ENCODE data around the gene AR.

Gene AR

GRCh38 chrX:67692246-67692645, 148.4 kb downstream of the AR start:
- no peak overlapping the region for H3K4me3 ChIP-seq (ENCODE audit: low read depth, low read length)
- no peak for DNase-seq (ENCODE audit: low read depth)
- TF ChIP-seq, protein P1, sequence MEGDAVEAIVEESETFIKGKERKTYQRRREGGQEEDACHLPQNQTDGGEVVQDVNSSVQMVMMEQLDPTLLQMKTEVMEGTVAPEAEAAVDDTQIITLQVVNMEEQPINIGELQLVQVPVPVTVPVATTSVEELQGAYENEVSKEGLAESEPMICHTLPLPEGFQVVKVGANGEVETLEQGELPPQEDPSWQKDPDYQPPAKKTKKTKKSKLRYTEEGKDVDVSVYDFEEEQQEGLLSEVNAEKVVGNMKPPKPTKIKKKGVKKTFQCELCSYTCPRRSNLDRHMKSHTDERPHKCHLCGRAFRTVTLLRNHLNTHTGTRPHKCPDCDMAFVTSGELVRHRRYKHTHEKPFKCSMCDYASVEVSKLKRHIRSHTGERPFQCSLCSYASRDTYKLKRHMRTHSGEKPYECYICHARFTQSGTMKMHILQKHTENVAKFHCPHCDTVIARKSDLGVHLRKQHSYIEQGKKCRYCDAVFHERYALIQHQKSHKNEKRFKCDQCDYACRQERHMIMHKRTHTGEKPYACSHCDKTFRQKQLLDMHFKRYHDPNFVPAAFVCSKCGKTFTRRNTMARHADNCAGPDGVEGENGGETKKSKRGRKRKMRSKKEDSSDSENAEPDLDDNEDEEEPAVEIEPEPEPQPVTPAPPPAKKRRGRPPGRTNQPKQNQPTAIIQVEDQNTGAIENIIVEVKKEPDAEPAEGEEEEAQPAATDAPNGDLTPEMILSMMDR (IDR thresholded peaks at IDR 0.05; ENCODE audit: low read depth, low read length, missing control alignments) = no peak

- no peak overlapping the region for H3K4me3 ChIP-seq (ENCODE audit: low read depth, low read length)
- TF ChIP-seq, protein P1 (IDR thresholded peaks at IDR 0.05; ENCODE audit: low read depth, low read length, missing control alignments) = no peak
- no peak for DNase-seq (ENCODE audit: low read depth)
These were observed 150.1 kb downstream of the AR start for GRCh38 chrX:67693928-67694327.

- no peak overlapping the region for H3K4me3 ChIP-seq (ENCODE audit: low read depth, low read length)
- no peak for DNase-seq (ENCODE audit: low read depth)
- TF ChIP-seq, protein P1 (IDR thresholded peaks at IDR 0.05; ENCODE audit: low read depth, low read length, missing control alignments) = no peak
These were observed 153.6 kb downstream of the AR start for GRCh38 chrX:67697452-67697851.

DNA sequence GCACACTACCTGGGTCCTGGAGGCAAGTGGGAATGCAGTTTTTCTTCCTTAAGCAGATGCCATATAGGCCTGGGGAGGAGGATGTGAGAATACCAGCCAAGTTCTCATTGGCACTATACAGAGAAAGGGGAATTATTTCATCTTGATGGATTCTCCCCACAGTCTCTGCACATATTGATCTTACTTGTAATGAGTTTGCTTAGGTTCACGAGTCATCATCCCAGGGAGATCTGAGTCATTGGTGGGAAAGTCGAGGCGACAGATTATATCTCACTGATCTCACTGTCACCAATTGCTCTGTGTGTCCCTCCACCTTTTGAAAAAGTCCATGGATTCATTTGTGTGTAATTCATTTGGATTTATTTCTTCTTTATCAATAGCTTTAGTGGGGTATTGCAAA, 156.8 kb downstream of the AR start:
- H3K4me3 ChIP-seq (ENCODE audit: low read depth, low read length) = no peak overlapping the region
- no peak for DNase-seq (ENCODE audit: low read depth)
- TF ChIP-seq, protein P1 (IDR thresholded peaks at IDR 0.05; ENCODE audit: low read depth, low read length, missing control alignments) = no peak

DNA sequence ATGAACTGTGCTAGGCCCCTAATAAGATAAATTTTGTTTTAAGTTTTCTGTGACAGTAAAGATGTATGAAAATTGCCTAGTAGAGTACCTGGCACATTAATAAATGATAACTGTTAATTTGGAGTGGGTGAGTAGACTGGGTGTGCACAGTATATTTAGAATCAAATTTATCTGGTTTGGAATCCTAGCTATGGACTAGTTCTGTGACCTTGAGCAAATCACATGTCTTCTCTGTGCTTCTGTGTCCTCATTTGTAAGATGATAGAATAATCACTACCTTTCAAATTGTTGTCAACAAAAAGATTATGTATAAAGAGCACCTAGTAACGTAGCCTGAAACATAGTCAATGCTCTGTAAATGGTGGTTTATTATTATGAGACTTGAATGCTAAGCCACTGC, 170.2 kb downstream of the AR start:
- no peak overlapping the region for H3K4me3 ChIP-seq (ENCODE audit: low read depth, low read length)
- DNase-seq (ENCODE audit: low read depth) = no peak
- TF ChIP-seq, protein P1 (IDR thresholded peaks at IDR 0.05; ENCODE audit: low read depth, low read length, missing control alignments) = no peak

DNA sequence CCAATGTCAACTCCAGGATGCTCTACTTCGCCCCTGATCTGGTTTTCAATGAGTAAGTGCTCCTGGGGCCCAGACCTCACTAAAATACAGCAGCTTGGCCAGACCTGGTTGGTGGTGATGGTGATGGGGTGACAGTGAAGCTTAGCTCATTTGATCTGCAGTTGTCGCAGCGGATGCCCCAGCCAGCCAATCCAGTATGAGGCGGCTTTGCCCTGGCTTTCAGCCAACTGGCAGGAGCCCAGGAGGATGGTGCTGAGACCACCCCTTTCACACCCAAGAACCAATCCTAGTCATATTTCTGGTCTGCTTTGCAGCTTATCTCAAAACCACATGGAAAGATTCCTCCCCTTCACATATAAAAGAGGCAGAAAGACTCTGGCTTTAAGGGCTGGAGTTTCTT, 173.8 kb downstream of the AR start:
- DNase-seq (ENCODE audit: low read depth) = no peak
- H3K4me3 ChIP-seq (ENCODE audit: low read depth, low read length) = no peak overlapping the region
- TF ChIP-seq, protein P1 (IDR thresholded peaks at IDR 0.05; ENCODE audit: low read depth, low read length, missing control alignments) = no peak

GRCh38 chrX:67718926-67719325, 175.1 kb downstream of the AR start:
- TF ChIP-seq, protein P1 (IDR thresholded peaks at IDR 0.05; ENCODE audit: low read depth, low read length, missing control alignments) = no peak
- H3K4me3 ChIP-seq (ENCODE audit: low read depth, low read length) = no peak overlapping the region
- DNase-seq (ENCODE audit: low read depth) = no peak
